ENCODE results near the gene NCBP3. TPM values are rescaled to one million over a fixed set of nuclear protein-coding genes. Genes with fewer than 3 reads are reported as not detected.

The NCBP3 gene
- total RNA-seq, 4 donors from 2014 or later = 15.0 to 33.9 (median 21.9) TPM

DNA sequence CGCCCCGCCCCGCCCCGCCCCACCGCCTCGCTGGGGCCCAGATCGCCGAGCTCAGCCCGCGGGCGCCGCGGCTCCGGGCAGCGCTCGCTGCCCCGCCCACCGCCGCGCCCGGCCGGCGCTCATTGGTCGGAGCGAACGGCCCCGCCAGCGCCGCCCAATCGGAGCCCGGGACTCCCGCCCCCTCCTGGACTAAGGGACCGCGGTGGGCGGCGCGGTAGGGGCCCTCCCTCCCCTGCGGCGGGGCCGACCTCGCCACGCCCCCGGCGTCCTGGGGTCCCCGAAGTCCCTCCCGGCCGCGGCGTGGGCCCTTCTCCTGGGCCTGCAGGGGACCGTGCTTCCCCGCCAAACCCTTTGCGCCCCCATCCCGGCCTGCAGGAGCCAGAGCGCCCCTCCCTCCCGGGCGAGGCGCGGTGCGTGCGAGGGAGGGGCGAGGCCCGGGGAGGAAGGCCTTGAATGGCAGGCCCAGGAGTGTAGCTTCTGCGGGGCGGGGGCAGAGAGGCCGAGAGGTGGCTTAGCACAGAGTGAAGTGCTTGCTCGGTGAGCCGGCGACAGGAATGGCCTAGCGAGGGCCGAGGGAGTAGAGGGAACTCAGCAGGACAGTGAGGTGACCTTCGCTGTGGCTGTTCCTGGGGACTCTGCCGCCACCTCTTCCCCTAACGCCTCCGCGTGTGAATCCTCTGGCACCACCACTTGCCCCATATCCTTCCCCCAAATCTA is 47.1 kb upstream of the NCBP3 start, which contains the start of gene CAMKK1:
Gene CAMKK1 (minus strand): TSS at position 51 of the 717 bp plus-strand sequence. CDS start 7,366 bp downstream, outside the sequence.
- H3K36me3 ChIP-seq = no peaks in the 10 kb centered on the region
- DNase-seq (ENCODE audit: extremely low spot score) = peak; percentile 96
- intact Hi-C loops (cut with DNase I) = no loop called here
- H3K4me3 ChIP-seq = peak within 1 kb of the TSS; percentile 60 to 88 (median 74)
- TF ChIP-seq POLR2A (IDR thresholded peaks at IDR 0.05; ENCODE audit: low read depth) (no peak), POLR2AphosphoS5 (IDR thresholded peaks at IDR 0.05) (peak; percentile 44 to 45), EP300 (IDR thresholded peaks at IDR 0.05) (no peak)
- TF ChIP-seq, protein P1, sequence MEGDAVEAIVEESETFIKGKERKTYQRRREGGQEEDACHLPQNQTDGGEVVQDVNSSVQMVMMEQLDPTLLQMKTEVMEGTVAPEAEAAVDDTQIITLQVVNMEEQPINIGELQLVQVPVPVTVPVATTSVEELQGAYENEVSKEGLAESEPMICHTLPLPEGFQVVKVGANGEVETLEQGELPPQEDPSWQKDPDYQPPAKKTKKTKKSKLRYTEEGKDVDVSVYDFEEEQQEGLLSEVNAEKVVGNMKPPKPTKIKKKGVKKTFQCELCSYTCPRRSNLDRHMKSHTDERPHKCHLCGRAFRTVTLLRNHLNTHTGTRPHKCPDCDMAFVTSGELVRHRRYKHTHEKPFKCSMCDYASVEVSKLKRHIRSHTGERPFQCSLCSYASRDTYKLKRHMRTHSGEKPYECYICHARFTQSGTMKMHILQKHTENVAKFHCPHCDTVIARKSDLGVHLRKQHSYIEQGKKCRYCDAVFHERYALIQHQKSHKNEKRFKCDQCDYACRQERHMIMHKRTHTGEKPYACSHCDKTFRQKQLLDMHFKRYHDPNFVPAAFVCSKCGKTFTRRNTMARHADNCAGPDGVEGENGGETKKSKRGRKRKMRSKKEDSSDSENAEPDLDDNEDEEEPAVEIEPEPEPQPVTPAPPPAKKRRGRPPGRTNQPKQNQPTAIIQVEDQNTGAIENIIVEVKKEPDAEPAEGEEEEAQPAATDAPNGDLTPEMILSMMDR (IDR thresholded peaks at IDR 0.05) = peak in 1 of 3 experiments; percentile 20
- no peaks in the 10 kb centered on the region for H3K27me3 ChIP-seq
- WGBS = 3% methylated on average over 25 of the region's 75 CpGs
- H3K9me3 ChIP-seq = no peaks in the 10 kb centered on the region
- H3K27ac ChIP-seq (replicated peaks in 1 of 4) = peak within 1 kb of the TSS; percentile 88 to 91 (median 90)
- peaks cover 77 to 85% (median 80%) of the 10 kb centered on the region in 4 donors for H3K4me1 ChIP-seq

GRCh38 chr17:3892095-3892998 is 46.3 kb upstream of the NCBP3 start:
- intact Hi-C loops (cut with DNase I) = no loop called here
- peak overlapping the region; percentile 60 to 88 (median 74) for H3K4me3 ChIP-seq
- TF ChIP-seq, protein P1 (IDR thresholded peaks at IDR 0.05) = no peak
- TF ChIP-seq POLR2AphosphoS5 (IDR thresholded peaks at IDR 0.05) = peak; percentile 38 to 74
- TF ChIP-seq EP300 (IDR thresholded peaks at IDR 0.05) = no peak
- peak overlapping the region; percentile 88 to 91 (median 90) for H3K27ac ChIP-seq (replicated peaks in 1 of 4)
- no peaks in the 10 kb centered on the region for H3K36me3 ChIP-seq
- no peaks in the 10 kb centered on the region for H3K27me3 ChIP-seq
- WGBS = under 1% methylated on average over 26 of the region's 96 CpGs
- H3K9me3 ChIP-seq = no peaks in the 10 kb centered on the region
- peak; percentile 94 for DNase-seq (ENCODE audit: extremely low spot score)
- peaks cover 85 to 93% (median 88%) of the 10 kb centered on the region in 4 donors for H3K4me1 ChIP-seq

DNA sequence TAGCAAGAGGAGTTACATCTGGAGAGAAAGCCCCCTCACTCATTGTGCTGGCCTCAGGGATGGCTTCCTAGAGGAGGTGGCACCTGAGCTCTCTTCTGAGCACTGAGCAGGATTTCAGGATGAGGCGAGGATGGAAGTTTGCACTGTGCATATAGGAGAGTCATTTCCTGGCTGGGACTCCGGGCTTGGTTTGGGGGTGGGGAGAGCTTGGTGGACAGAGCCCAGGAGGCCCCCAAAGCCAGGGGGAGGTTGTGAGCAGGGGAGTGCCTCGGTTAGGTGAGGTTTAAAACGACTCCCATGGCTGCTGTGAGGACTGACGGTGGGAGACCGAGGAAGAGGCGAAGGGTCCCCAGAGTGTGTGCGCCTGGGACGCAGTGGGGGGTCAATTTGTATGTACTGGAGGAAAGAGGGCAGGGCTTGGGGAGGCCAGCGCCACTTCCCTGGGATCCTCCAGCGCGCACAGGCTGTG is 45.6 kb upstream of the NCBP3 start:
- 44% methylated on average over 8 of the region's 12 CpGs for WGBS
- no peaks in the 10 kb centered on the region for H3K9me3 ChIP-seq
- H3K4me1 ChIP-seq = peaks cover 91 to 97% (median 94%) of the 10 kb centered on the region in 4 donors
- intact Hi-C loops (cut with DNase I) = no loop called here
- no peak for DNase-seq (ENCODE audit: extremely low spot score)
- H3K27ac ChIP-seq (replicated peaks in 1 of 4) = peak overlapping the region; percentile 88 to 91 (median 90)
- H3K36me3 ChIP-seq = no peaks in the 10 kb centered on the region
- no peaks in the 10 kb centered on the region for H3K27me3 ChIP-seq
- H3K4me3 ChIP-seq = peak overlapping the region; percentile 60 to 88 (median 74)
- TF ChIP-seq, protein P1 (IDR thresholded peaks at IDR 0.05) = no peak
- TF ChIP-seq POLR2AphosphoS5 (IDR thresholded peaks at IDR 0.05) (no peak), EP300 (IDR thresholded peaks at IDR 0.05) (no peak), POLR2A (IDR thresholded peaks at IDR 0.05; ENCODE audit: low read depth) (no peak)

- H3K27ac ChIP-seq (replicated peaks in 1 of 4) = peak overlapping the region; percentile 88 to 91 (median 90)
- H3K27me3 ChIP-seq = no peaks in the 10 kb centered on the region
- peaks cover 90 to 97% (median 95%) of the 10 kb centered on the region in 4 donors for H3K4me1 ChIP-seq
- 55% methylated on average over 4 of the region's 4 CpGs for WGBS
- no peak for DNase-seq (ENCODE audit: extremely low spot score)
- H3K4me3 ChIP-seq = no peak overlapping the region
- intact Hi-C loops (cut with DNase I) = no loop called here
- no peaks in the 10 kb centered on the region for H3K36me3 ChIP-seq
- TF ChIP-seq POLR2AphosphoS5 (IDR thresholded peaks at IDR 0.05) = no peak
- no peak for TF ChIP-seq POLR2A (IDR thresholded peaks at IDR 0.05; ENCODE audit: low read depth)
- TF ChIP-seq EP300 (IDR thresholded peaks at IDR 0.05) = no peak
- TF ChIP-seq, protein P1 (IDR thresholded peaks at IDR 0.05) = no peak
- H3K9me3 ChIP-seq = no peaks in the 10 kb centered on the region
Observed at GRCh38 chr17:3890878-3891219, 44.8 kb upstream of the NCBP3 start.
